NB4 (cell line): ENCODE results near the gene PBRM1.

Experiments
- DNase-seq: peaks from one replicate; pipeline ENCODE4 v3.0.0; 2010; ENCODE audit warnings: low read depth
- H3K4me3 ChIP-seq: one replicate; pipeline ENCODE4 v1.5.1; 2011; ENCODE audit warnings: mild to moderate bottlenecking, low read depth, low read length, moderate library complexity
- CTCF ChIP-seq: IDR thresholded peaks from one replicate; pipeline ENCODE4 v1.5.1; 2012; ENCODE audit warnings: low read depth, low read length
- MAX ChIP-seq: IDR thresholded peaks from 2 replicates; pipeline ENCODE4 v1.6.1; 2011; ENCODE audit warnings: low read depth, low read length
- MYC ChIP-seq: IDR thresholded peaks from 2 replicates; pipeline ENCODE4 v1.6.1; 2011; ENCODE audit warnings: low read depth, low read length
- POLR2A ChIP-seq: IDR thresholded peaks from 2 replicates; pipeline ENCODE4 v1.6.1; 2011; ENCODE audit warnings: mild to moderate bottlenecking; ENCODE audit not compliant: insufficient read length; ENCODE audit errors: extremely low read depth

The PBRM1 gene

GRCh38 chr3:52689151-52689550, 3.4 kb upstream of the PBRM1 start:
- TF ChIP-seq POLR2A (no peak), MAX (no peak), MYC (no peak), CTCF (no peak)
- DNase-seq = no peak
- peak overlapping the region; percentile 7 for H3K4me3 ChIP-seq

- TF ChIP-seq MYC (no peak), CTCF (no peak), POLR2A (no peak), MAX (no peak)
- H3K4me3 ChIP-seq = peak overlapping the region; percentile 85
These were observed 2.6 kb upstream of the PBRM1 start for GRCh38 chr3:52688266-52688665.

GRCh38 chr3:52685285-52685708, 416 bp downstream of the PBRM1 start:
- DNase-seq = peak; percentile 85
- peak overlapping the region; percentile 74 for H3K4me3 ChIP-seq
- no peak for TF ChIP-seq CTCF
- TF ChIP-seq MYC = no peak
- TF ChIP-seq MAX = no peak
- no peak for TF ChIP-seq POLR2A

More at GRCh38 chr3:52688266-52688665, 2.6 kb upstream of the PBRM1 start:
- no peak for DNase-seq

GRCh38 chr3:52684184-52684583, 1.5 kb downstream of the PBRM1 start:
- DNase-seq = no peak
- TF ChIP-seq MAX (no peak), MYC (no peak), POLR2A (no peak), CTCF (no peak)
- H3K4me3 ChIP-seq = peak overlapping the region; percentile 74

GRCh38 chr3:52683611-52684010, 2.1 kb downstream of the PBRM1 start:
- H3K4me3 ChIP-seq = no peak overlapping the region
- DNase-seq = no peak
- TF ChIP-seq MYC (no peak), CTCF (no peak), MAX (no peak), POLR2A (no peak)

GRCh38 chr3:52682016-52682415, 3.7 kb downstream of the PBRM1 start:
- H3K4me3 ChIP-seq = no peak overlapping the region
- DNase-seq = peak; percentile 55
- TF ChIP-seq MYC (peak; percentile 53; the same call in 1 of the 2 replicates), POLR2A (no peak), MAX (peak; percentile 70), CTCF (peak; percentile 23)
